ENCODE data around the gene VPS37B. TPM values are rescaled to one million over a fixed set of nuclear protein-coding genes. Genes with fewer than 3 reads are reported as not detected.

Gene VPS37B
- total RNA-seq, 2 donors from 2014 or later = 22.7 to 24.1 TPM

- no peak overlapping the region for H3K27ac Mint-ChIP-seq
- H3K27me3 ChIP-seq (ENCODE audit: control insufficient read depth, insufficient read depth, low read length, poor library complexity, severe bottlenecking) = no peaks in the 10 kb centered on the region
- WGBS, 2 experiments (ENCODE audit: insufficient coverage in 1 of 2, insufficient read length in 1 of 2) = 84 to 90% methylated on average over 8 to 14 of the region's 14 CpGs
- H3K9ac ChIP-seq (ENCODE audit: extremely low read depth, low read length, poor library complexity, severe bottlenecking) = no peak overlapping the region
- peaks cover 5% of the 10 kb centered on the region for H3K36me3 Mint-ChIP-seq (ENCODE audit: low read depth)
- TF ChIP-seq CTCF (conservative IDR thresholded peaks at IDR 0.05) = no peak
- no peak overlapping the region for H3K4me3 ChIP-seq (ENCODE audit: low read length)
- peak; percentile 44 for DNase-seq
- H3K4me1 Mint-ChIP-seq = no peaks in the 10 kb centered on the region
- H3K27me3 Mint-ChIP-seq (ENCODE audit: insufficient read depth) = no peaks in the 10 kb centered on the region
- no peak overlapping the region for H3K4me3 Mint-ChIP-seq
- no peaks in the 10 kb centered on the region for H3K4me1 ChIP-seq (ENCODE audit: control insufficient read depth, insufficient read depth, low read length)
- H3K36me3 ChIP-seq (ENCODE audit: control insufficient read depth, insufficient read depth, low read length) = no peaks in the 10 kb centered on the region
- H3K9me3 ChIP-seq (ENCODE audit: control insufficient read depth, low read length) = no peaks in the 10 kb centered on the region
- no peaks in the 10 kb centered on the region for H3K9me3 Mint-ChIP-seq
- no peak overlapping the region for H3K27ac ChIP-seq (ENCODE audit: low read depth, low read length)
These were observed 49.9 kb downstream of the VPS37B start for GRCh38 chr12:122845865-122846621.

- Mint-ChIP-seq H3K36me3 (ENCODE audit: low read depth) (peaks cover 5% of the 10 kb centered on the region), H3K9me3 (no peaks in the 10 kb centered on the region), H3K27me3 (ENCODE audit: insufficient read depth) (no peaks in the 10 kb centered on the region), H3K4me1 (no peaks in the 10 kb centered on the region), H3K4me3 (no peak overlapping the region), H3K27ac (no peak overlapping the region)
- Histone ChIP-seq H3K4me3 (ENCODE audit: low read length) (no peak overlapping the region), H3K9me3 (ENCODE audit: control insufficient read depth, low read length) (no peaks in the 10 kb centered on the region), H3K36me3 (ENCODE audit: control insufficient read depth, insufficient read depth, low read length) (no peaks in the 10 kb centered on the region), H3K27me3 (ENCODE audit: control insufficient read depth, insufficient read depth, low read length, poor library complexity, severe bottlenecking) (no peaks in the 10 kb centered on the region), H3K9ac (ENCODE audit: extremely low read depth, low read length, poor library complexity, severe bottlenecking) (no peak overlapping the region), H3K27ac (ENCODE audit: low read depth, low read length) (no peak overlapping the region), H3K4me1 (ENCODE audit: control insufficient read depth, insufficient read depth, low read length) (no peaks in the 10 kb centered on the region)
- no peak for TF ChIP-seq CTCF (conservative IDR thresholded peaks at IDR 0.05)
- DNase-seq = peak; percentile 65
- 90 to 96% methylated on average over 23 to 30 of the region's 30 CpGs for WGBS, 2 experiments (ENCODE audit: insufficient coverage in 1 of 2, insufficient read length in 1 of 2)
These were observed 50.7 kb downstream of the VPS37B start for GRCh38 chr12:122845041-122845864.

- no peak for TF ChIP-seq CTCF (conservative IDR thresholded peaks at IDR 0.05)
- Mint-ChIP-seq H3K4me1 (no peaks in the 10 kb centered on the region), H3K27me3 (ENCODE audit: insufficient read depth) (no peaks in the 10 kb centered on the region), H3K9me3 (no peaks in the 10 kb centered on the region), H3K27ac (no peak overlapping the region), H3K4me3 (no peak overlapping the region), H3K36me3 (ENCODE audit: low read depth) (peaks cover under 1% of the 10 kb centered on the region)
- no peak overlapping the region for H3K9ac ChIP-seq (ENCODE audit: extremely low read depth, low read length, poor library complexity, severe bottlenecking)
- H3K9me3 ChIP-seq (ENCODE audit: control insufficient read depth, low read length) = no peaks in the 10 kb centered on the region
- 93 to 100% methylated on average over 4 to 8 of the region's 8 CpGs for WGBS, 2 experiments (ENCODE audit: insufficient coverage in 1 of 2, insufficient read length in 1 of 2)
- peak; percentile 59 for DNase-seq
- no peaks in the 10 kb centered on the region for H3K4me1 ChIP-seq (ENCODE audit: control insufficient read depth, insufficient read depth, low read length)
- no peak overlapping the region for H3K4me3 ChIP-seq (ENCODE audit: low read length)
- H3K36me3 ChIP-seq (ENCODE audit: control insufficient read depth, insufficient read depth, low read length) = no peaks in the 10 kb centered on the region
- H3K27me3 ChIP-seq (ENCODE audit: control insufficient read depth, insufficient read depth, low read length, poor library complexity, severe bottlenecking) = no peaks in the 10 kb centered on the region
- no peak overlapping the region for H3K27ac ChIP-seq (ENCODE audit: low read depth, low read length)
These were observed 51.5 kb downstream of the VPS37B start for GRCh38 chr12:122844366-122844971.
